UCSD-AML1 (cell line): ENCODE results near the gene TCTA.

ENCODE experiments used
- DNase-seq: peaks from one replicate; lab custom pipeline; 2025; ENCODE audit not compliant: unreplicated experiment; lab: John Stamatoyannopoulos, UW

The TCTA gene

GRCh38 chr3:49410066-49410845 is 2.0 kb upstream of the TCTA start:
- DNase-seq: no peak

GRCh38 chr3:49410846-49411534 is 1.2 kb upstream of the TCTA start:
- DNase-seq: no peak

- peak; percentile 67 for DNase-seq
These were observed 672 bp upstream of the TCTA start for GRCh38 chr3:49411535-49411967.

GRCh38 chr3:49412632-49413337 is 562 bp downstream of the TCTA start:
- DNase-seq: no peak

- DNase-seq: no peak
These were observed 1.1 kb downstream of the TCTA start for GRCh38 chr3:49413338-49413734.

GRCh38 chr3:49414753-49415152 is 2.5 kb downstream of the TCTA start:
- no peak for DNase-seq

- DNase-seq: peak; percentile 68
These were observed 3.8 kb downstream of the TCTA start for GRCh38 chr3:49415931-49416601.

- DNase-seq: no peak
These were observed 4.6 kb downstream of the TCTA start for GRCh38 chr3:49416867-49417266.

GRCh38 chr3:49417516-49418120 is 5.4 kb downstream of the TCTA start:
- no peak for DNase-seq

GRCh38 chr3:49421890-49422378 is 9.7 kb downstream of the TCTA start:
- DNase-seq: no peak

GRCh38 chr3:49422379-49423248 is 10.4 kb downstream of the TCTA start, which contains the start of gene AMT:
Gene AMT, minus strand, starts transcription at chr3:49422473. Its CDS starts 23 bp downstream, at chr3:49422450.
- DNase-seq: no peak

- DNase-seq: no peak
These were observed 12.6 kb downstream of the TCTA start for GRCh38 chr3:49424816-49425215.

GRCh38 chr3:49427586-49427985 is 15.4 kb downstream of the TCTA start:
- DNase-seq: no peak

- peak; percentile 47 for DNase-seq
These were observed 16.5 kb downstream of the TCTA start for GRCh38 chr3:49428752-49429080.

- DNase-seq: no peak
These were observed 22.5 kb downstream of the TCTA start for GRCh38 chr3:49434731-49435130.

- DNase-seq: no peak
These were observed 33.2 kb downstream of the TCTA start for GRCh38 chr3:49445391-49445790.

GRCh38 chr3:49453621-49454020 is 41.4 kb downstream of the TCTA start:
- no peak for DNase-seq

- DNase-seq: peak; percentile 24
These were observed 42.2 kb downstream of the TCTA start for GRCh38 chr3:49454458-49454857.

GRCh38 chr3:49454898-49455681 is 42.9 kb downstream of the TCTA start:
- no peak for DNase-seq
